HEK293 (cell line): ENCODE results near the gene NFKBIB.

ENCODE experiments used
- CTCF ChIP-seq: fragments of 450-650 bp; formaldehyde crosslinking; IDR thresholded peaks from 2 replicates; pipeline ENCODE4 v1.5.1; 2016; ENCODE audit warnings: missing biosample characterization, missing genetic modification characterization
- GLI4 ChIP-seq: fragments of 450-650 bp; formaldehyde crosslinking; IDR thresholded peaks from 2 replicates; pipeline ENCODE4 v1.5.1; 2016; ENCODE audit warnings: missing biosample characterization, missing genetic modification characterization
- TCF7L2 ChIP-seq: IDR thresholded peaks from 2 replicates; pipeline ENCODE4 v1.6.1; 2011; ENCODE audit warnings: low read depth, mild to moderate bottlenecking, inconsistent platforms, low read length, moderate library complexity, borderline replicate concordance
- ZBTB21 ChIP-seq: fragments of 450-650 bp; formaldehyde crosslinking; IDR thresholded peaks from 2 replicates; pipeline ENCODE4 v1.5.1; 2017; ENCODE audit warnings: missing biosample characterization, missing genetic modification characterization
- ZNF157 ChIP-seq: fragments of 450-650 bp; formaldehyde crosslinking; IDR thresholded peaks from 2 replicates; pipeline ENCODE4 v1.5.1; 2016; ENCODE audit warnings: missing biosample characterization, missing genetic modification characterization
- ZNF202 ChIP-seq: fragments of 450-650 bp; formaldehyde crosslinking; IDR thresholded peaks from 2 replicates; pipeline ENCODE4 v1.5.1; 2016; ENCODE audit warnings: missing biosample characterization, missing genetic modification characterization, borderline replicate concordance
- ZNF561 ChIP-seq: fragments of 450-650 bp; IDR thresholded peaks from 2 replicates; pipeline ENCODE4 v1.5.1; 2018; ENCODE audit warnings: missing biosample characterization, missing genetic modification characterization, borderline replicate concordance
- ZNF639 ChIP-seq: fragments of 450-650 bp; formaldehyde crosslinking; IDR thresholded peaks from 2 replicates; pipeline ENCODE4 v1.5.1; 2016; ENCODE audit warnings: missing biosample characterization, missing genetic modification characterization

- no peak for TF ChIP-seq ZNF157 (tag by site-specific recombination)
- no peak for TF ChIP-seq CTCF (tag by site-specific recombination)
- TF ChIP-seq TCF7L2 = no peak
- TF ChIP-seq GLI4 = no peak
- no peak for TF ChIP-seq ZBTB21 (tag by site-specific recombination)
- no peak for TF ChIP-seq ZNF639
- no peak for TF ChIP-seq ZNF202 (tag by site-specific recombination)
- TF ChIP-seq ZNF561 = no peak
These were observed 17.7 kb downstream of the NFKBIB start for GRCh38 chr19:38917516-38917915.
